AG09319 (cell line): ENCODE data around the gene EVL.
"Not testable (repeated sequence)": the region's sequence is repeated elsewhere in the genome, so short reads cannot be mapped to it uniquely, and the experiment has no call there.

Experiments
- DNase-seq: peaks from one replicate; pipeline ENCODE4 v3.0.0-alpha.2; 2010; ENCODE audit warnings: low read depth; ENCODE audit errors: extremely low read depth
- TF ChIP-seq, protein P1 (sequence below): IDR thresholded peaks from 2 replicates; pipeline ENCODE4 v1.5.1; 2011; ENCODE audit warnings: low read depth, mild to moderate bottlenecking, inconsistent platforms, low read length, moderate library complexity

The EVL gene

DNA sequence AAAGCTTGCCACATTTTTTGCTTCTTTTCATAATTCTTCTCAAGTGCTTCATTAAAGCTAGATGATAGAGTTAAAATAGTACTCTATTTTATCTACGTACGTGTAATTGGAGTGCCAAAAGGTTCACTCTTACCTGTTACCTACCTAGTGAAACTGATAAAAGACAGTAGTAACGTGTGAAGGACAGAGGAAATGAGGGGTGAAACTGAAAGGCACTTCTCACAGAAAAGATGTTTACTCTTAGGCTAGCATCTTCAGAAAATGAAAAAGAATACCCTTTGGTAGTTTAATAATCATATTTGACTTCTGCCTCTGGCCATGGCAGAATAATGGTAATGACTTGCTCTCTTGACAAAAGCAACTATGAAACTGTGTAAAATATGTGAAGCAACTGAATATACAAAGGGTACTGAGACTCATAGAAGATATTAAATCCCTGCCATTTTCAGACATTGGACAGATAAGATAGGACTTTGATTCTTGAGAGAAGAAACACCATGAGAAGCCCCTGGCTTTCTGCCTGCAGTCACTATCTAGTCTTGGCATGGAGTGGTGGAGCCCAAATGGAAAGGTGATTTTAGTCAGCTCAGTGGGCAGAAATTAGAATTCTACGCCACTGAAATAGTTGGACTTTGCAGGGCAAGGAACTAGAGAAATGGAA is 6.3 kb upstream of the EVL start:
- DNase-seq = no peak
- TF ChIP-seq, protein P1, sequence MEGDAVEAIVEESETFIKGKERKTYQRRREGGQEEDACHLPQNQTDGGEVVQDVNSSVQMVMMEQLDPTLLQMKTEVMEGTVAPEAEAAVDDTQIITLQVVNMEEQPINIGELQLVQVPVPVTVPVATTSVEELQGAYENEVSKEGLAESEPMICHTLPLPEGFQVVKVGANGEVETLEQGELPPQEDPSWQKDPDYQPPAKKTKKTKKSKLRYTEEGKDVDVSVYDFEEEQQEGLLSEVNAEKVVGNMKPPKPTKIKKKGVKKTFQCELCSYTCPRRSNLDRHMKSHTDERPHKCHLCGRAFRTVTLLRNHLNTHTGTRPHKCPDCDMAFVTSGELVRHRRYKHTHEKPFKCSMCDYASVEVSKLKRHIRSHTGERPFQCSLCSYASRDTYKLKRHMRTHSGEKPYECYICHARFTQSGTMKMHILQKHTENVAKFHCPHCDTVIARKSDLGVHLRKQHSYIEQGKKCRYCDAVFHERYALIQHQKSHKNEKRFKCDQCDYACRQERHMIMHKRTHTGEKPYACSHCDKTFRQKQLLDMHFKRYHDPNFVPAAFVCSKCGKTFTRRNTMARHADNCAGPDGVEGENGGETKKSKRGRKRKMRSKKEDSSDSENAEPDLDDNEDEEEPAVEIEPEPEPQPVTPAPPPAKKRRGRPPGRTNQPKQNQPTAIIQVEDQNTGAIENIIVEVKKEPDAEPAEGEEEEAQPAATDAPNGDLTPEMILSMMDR = no peak

- no peak for DNase-seq
- TF ChIP-seq, protein P1 = no peak
These were observed 5.8 kb upstream of the EVL start for GRCh38 chr14:100059438-100059781.

DNA sequence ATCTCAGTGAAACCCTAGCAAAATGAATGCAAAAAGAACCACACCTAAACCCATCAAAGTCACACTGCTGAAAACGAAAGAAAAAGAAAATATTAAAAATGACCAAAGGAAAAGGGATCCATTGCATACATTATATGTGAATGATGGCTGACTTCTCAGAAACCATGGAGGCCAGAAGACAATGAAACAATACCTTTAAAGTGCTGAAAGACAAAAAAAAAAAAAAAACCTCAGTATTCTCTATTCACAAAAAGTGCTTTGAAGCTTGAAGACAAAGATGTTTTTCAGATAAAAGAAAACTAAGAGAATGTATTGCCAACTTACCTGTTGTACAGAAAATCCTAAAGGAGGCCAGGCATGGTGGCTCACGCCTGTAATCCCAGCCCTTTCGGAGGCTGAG is 4.5 kb upstream of the EVL start:
- no peak for DNase-seq
- TF ChIP-seq, protein P1 = no peak

GRCh38 chr14:100062590-100062989 is 2.6 kb upstream of the EVL start:
- TF ChIP-seq, protein P1 = no peak
- DNase-seq = no peak

DNA sequence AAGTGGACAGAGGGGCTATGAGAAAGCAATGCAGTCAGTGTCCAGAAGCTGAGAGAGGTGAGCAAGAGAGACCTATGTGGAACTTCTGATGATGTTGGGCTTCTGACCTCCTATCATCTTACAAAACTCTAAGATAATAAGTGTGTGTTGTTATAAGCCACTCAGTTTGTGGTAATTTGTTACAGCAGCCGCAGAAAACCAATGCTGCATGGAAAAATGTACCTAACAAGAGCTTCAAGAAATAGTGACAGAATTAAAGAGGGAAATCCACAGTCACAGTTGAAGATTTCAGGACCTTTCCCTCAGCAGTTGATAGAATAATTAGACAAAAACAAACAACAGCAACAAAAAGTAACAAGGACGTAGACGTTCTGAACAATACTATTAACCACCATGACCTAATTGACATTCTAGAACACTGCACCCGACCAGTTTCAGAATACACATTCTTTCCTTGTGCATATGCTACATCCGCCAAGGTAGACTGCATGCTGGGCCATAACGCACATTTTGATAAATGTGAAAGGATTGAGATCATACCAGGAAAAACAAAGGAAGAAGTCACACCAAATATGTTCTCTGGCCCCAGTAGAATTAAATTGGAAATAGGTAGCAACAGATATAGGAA is 1.8 kb upstream of the EVL start:
- no peak for DNase-seq
- TF ChIP-seq, protein P1 = no peak

DNA sequence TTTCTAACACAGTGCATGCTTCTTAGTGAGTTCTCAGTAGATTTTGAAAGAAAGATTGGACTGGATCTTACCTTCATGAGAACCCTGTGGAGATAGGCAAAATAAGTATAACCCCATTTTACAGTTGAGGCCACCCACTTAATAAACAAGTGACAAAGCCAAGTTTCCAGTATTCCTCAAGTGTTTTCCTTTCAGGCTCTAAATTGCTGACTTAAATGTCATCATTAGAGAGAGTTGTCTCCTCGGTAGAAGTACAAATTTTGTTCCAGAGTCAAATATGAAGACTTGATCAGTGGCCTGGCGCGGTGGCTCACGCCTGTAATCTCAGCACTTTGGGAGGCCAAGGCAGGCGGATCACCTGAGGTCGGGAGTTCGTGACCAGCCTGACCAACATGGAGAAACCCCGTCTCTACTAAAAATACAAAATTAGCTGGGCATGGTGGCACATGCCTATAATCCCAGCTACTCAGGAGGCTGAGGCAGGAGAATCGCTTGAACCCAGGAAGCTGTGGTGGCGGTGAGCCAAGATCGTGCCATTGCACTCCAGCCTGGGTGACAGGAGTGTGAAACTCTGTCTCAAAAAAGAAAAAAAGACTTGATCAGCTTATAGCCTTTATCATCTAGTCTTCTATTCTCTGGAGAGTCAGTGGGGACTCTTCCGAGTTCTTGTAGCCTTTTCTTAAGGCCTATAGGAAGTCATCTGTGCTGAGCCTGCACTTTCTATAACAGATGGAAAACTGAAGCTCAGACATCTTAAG is 708 bp upstream of the EVL start:
- not testable (repeated sequence) for DNase-seq

DNA sequence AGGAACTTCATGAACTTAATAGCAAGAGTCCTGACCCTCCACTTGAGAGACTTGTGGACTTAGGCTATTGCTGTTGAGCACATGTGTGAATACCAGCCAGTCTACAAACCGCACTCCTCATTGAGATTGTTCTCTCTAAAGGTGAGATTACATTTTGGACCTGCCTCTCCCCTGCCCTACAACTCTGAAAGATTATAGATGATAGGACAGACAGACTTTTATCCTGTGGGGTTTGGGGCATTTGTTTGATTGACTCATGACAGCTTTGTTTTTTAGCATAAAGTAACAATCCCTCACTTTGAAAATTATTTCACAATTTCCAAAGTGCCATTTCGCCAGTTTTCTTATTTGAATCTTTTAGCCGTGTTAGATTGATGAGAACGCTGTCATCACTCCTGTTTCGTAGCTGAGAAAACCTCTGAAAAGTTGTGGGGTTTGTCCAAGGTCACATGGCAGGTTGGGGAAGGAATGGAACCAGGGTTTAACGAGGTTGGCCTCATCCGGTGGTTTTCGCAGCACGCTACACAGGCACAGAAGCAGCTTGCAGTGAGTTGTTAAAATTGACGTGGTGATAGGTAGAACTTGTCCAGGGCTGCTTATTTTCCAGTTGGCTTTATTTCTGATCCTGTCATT is 836 bp downstream of the EVL start:
- no peak for DNase-seq
- TF ChIP-seq, protein P1 = no peak
